ACHN (cell line): ENCODE measurements around the gene RAD51B.
A peak's percentile ranks its signal among the peaks of the same experiment; 100 is the strongest.

Experiments used
- DNase-seq: peaks from one replicate; pipeline ENCODE4 v3.0.0-alpha.2; 2015
- in situ Hi-C: cut with HindIII; loops from 2 replicates; pipeline ENCODE4 v1.10.0; 2017; ENCODE audit warnings: low sequenced_read_pairs, low pct_ligation_motif_present, low pct_unique_long_range_greater_than_20kb

The RAD51B gene

DNA sequence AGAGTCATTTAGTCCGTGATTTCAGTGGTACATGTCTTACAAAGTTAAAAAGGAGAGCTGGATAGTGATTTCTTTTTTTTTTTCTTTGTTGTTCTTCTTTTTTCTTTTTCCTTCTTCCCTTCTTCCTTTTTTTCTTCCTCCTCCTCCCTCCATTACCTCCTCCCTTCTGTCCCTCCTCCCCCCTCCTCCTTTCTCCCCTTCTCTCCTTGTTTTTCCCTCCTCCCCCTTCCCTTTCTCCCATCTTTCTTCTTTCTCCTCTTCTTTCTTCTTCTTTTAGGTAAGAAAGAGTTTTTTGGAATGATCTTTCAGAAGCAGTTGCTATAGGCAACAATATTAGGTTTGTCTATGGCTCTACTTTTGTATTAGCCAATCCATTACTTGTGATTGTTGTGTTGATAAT, 368.6 kb downstream of the RAD51B start:
- DNase-seq: no peak
- in situ Hi-C loops: no loop called here

DNA sequence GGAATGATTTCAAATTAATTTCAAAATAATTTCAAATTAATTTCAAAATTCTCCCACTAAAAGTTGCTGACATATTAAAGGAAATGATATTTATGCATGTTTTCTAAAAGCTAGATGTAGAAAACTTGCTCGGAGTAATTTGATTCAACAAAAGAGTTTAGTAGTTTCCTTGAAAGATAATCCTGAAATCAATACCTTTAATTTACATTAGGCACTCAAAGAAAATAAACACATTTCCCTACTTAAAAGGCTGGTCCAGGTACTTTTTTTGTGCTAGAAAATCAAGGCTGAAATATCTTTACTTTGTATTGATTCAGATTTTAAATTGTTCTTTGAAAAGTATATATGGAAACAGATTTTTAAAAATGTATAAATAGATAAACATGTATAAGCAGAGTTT, 370.5 kb downstream of the RAD51B start:
- DNase-seq: no peak
- in situ Hi-C loops: no loop called here

DNA sequence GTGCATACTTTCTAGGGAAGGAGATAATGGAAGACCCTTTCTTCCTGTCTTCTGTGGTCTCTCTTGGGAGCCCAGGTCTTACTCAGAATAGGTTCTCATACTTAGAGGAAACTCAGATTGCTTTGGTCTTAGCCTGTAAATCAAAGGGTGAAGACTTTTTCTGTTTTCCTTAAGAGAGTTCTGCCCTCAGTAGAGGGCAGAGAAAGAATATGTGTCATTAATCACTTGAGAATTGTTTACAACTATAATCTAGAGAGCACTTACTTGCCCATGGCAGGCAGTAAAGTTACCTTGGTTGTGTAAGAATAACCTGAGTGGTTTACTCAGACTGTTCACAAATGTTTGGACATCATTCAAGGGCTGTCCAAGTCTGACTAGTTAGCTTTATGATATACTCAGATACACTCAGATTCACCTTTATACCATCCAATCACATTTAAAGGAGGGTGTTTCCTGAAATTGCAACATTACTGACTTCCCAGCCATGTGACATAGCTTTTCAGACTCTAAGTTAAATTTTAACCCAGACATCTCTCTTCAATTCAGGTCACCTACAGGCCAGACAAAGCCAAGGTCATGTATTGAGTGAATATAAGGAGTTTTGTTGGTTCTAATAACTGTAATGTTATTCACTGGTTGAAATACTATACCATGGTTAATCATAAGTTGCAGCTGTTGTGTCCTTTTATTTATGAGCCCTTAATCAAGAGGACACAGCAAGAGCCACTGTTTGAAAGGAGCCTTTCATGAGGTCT, 372.2 kb downstream of the RAD51B start:
- in situ Hi-C loops: no loop called here
- peak; percentile 94 for DNase-seq

- DNase-seq: no peak
- in situ Hi-C loops: no loop called here
Observed at GRCh38 chr14:68192935-68193334, 373.4 kb downstream of the RAD51B start.

DNA sequence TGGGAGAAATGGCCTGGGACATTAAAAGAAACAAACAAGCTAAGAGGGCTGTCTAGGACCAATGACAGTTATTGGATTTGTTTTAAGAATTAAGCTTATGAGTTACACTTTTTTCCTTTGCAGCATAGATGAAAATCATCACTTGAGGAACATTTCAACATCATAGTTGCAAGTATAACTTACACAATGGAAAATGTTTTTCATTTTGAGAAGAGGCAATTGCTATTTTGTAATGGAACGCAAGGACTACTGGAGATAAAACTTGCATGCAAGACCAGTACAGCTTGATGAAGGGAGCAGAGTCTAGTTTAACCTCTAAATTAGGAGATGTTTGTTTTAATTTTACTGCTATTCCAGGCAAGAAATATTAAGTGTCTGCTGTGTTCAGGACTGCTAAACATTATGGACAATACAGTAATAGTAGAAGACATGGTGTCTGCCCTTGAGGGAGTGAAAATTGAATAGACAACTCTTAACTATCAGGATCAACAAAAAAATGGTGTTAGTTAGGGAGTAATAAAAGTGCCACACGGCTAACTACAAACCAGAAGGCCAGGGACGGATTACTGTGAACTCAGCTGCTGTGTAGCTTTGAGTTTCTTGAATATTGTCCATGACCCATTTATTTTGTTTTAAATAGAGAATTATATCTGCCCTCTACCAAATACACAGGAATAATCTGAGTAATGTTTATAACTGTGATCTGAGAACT, 374.5 kb downstream of the RAD51B start:
- in situ Hi-C loops: no loop called here
- no peak for DNase-seq

- DNase-seq: no peak
- in situ Hi-C loops: no loop called here
Observed at GRCh38 chr14:68195126-68195525, 375.5 kb downstream of the RAD51B start.

GRCh38 chr14:68198713-68199495, 379.3 kb downstream of the RAD51B start:
- in situ Hi-C loops: no loop called here
- DNase-seq: no peak

DNA sequence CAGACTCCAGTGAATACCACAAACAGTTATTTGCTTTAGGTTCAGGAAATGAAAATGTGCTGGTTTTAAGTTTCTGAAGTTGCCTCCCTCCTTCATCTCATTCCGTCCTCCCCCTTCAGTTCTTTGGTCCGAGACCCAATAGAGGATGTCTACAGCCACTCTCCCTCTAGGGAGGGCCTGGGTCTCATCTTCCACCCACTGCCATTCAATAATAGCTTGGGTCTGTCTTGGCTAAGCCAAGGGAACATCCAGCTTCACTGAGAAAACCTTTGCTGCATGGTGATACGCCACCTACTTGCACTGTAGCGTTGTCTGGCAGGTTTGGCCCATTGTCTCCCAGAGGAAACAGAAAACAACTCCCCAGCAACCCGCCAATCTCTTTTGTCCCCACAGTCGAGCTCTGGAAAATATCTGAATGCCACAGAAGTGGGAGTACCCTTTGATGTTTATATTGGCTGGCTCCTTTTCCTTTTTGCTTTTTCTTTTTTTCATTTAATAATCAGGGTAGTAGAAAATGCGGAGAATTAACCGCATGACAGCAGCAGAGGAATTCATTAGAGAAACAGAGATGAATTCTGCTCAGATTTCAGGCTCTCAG, 380.1 kb downstream of the RAD51B start:
- DNase-seq: peak; percentile 52
- in situ Hi-C loops: no loop called here

DNA sequence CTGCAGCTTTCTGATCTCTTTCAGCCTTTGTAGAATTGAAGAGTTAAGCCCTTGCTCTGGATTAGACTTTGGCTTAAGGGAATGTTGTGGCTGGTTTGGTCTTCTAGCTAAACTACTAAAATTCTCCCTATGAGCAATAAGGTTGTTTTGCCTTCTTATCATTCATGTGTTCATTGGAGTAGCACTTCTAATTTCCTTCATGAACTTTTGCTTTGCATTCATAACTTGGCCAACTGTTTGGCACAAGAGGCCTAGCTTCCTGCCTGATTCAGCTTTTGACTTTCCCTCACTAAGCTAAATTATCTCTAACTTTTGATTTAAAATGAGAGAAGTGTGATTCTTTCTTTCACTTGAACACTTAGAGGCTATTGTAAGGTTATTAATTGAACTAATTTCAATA, 384.3 kb downstream of the RAD51B start:
- in situ Hi-C loops: no loop called here
- no peak for DNase-seq

DNA sequence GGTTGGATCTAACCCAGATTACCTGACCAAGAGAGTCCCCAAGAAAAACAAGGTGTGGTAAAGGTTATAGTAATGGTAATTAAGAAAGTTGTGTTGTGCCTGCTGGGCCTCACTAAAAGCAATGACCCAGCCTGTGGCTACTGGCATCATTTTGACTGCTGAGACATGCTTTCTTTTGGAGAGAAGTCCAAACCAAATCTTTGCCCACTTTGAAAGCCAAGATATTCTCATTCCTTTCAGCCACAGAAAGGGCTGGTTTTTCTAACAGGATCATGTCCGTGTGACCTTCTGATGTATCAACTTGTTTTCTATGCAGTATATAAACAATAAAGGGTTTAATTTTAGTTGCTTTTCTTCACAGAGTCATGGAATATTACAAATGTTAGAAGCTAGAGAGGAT, 388.6 kb downstream of the RAD51B start:
- DNase-seq: no peak
- in situ Hi-C loops: no loop called here

- in situ Hi-C loops: no loop called here
- DNase-seq: no peak
Observed at GRCh38 chr14:68208626-68209317, 389.2 kb downstream of the RAD51B start.

GRCh38 chr14:68210729-68211299, 391.2 kb downstream of the RAD51B start:
- in situ Hi-C loops: no loop called here
- peak; percentile 83 for DNase-seq

DNA sequence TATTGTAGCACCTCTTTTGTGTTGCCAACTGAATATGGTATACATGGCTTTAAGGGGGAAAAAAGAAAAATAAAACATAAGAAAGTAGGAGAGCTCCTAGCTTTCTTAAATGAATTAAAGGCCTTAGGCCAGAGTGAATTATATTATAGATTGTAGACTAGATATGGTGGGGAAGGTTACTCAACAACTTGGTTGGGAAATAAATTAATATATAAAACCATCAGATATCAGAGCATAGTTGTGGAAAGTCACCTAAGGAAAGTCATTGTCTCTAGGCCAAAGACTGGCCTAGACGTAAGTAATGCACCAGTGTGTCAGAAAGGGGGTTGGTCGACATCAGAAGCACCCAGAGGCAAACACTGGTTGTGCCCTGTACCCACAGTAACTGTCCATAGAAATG, 391.8 kb downstream of the RAD51B start:
- in situ Hi-C loops: no loop called here
- no peak for DNase-seq

DNA sequence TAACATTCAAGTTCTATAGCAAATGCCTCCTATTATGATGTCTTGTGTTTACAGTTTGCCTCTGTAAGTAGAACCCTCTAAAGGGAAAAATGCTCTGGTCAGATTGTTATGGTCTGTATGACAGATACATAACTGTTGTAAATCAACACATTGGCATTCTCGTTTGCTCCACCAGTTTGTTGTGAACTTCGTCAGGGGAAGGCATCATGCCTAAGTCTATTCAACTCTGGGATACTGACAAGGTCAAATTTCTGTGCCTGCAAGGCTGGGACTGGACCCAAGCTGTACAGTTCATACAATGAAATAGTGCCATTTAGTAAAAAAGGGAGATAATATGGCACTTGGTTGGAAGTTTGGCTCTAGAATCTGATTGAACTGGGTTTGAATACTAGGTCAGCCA, 392.3 kb downstream of the RAD51B start:
- DNase-seq: no peak
- in situ Hi-C loops: no loop called here

- in situ Hi-C loops: no loop called here
- no peak for DNase-seq
Observed at GRCh38 chr14:68212361-68212760, 392.8 kb downstream of the RAD51B start.

GRCh38 chr14:68214431-68214830, 394.9 kb downstream of the RAD51B start:
- in situ Hi-C loops: no loop called here
- DNase-seq: no peak

GRCh38 chr14:68215629-68216028, 396.1 kb downstream of the RAD51B start:
- in situ Hi-C loops: no loop called here
- no peak for DNase-seq

DNA sequence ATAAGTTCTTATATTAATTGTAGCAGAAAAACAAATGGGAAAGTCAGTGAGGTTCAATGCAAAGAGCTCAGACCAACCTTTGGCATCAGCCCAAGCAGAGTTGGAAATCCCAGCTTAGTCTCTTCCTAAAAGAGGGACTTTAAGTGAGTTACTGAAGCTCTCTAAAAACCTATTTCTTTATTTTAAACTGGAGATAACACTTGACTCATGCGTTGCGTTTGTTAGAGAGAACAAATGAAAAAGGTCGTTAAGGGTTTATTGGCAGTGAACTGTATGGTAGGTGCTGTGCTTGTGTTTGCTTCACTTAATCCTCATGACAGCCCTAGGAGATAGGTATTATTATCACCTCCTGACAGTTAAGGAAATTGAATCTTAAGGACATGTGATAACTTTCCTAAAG, 396.5 kb downstream of the RAD51B start:
- in situ Hi-C loops: no loop called here
- DNase-seq: no peak
